Measurements from ENCODE around the gene AFF3. TPM values are rescaled to one million over a fixed set of nuclear protein-coding genes. Genes with fewer than 3 reads are reported as not detected.

The AFF3 gene
- total and polyA plus RNA-seq, 2 of the 8 experiments (the other 6 are each of a cell fraction or from before 2014, with no cell fraction given), result 0.27 to 3.0 TPM

GRCh38 chr2:99953750-99954149, 188.6 kb downstream of the AFF3 start:
- Histone ChIP-seq H4K91ac (replicated peaks; ENCODE audit: insufficient read length, low read length) (no peak overlapping the region), H2BK5ac (ENCODE audit: low read depth, low read length) (no peak overlapping the region), H2BK120ac (replicated peaks; ENCODE audit: low read depth, low read length) (no peak overlapping the region), H3K79me2 (ENCODE audit: control insufficient read depth in 1 of 2, insufficient read depth in 2 of 2, low read length in 2 of 2) (no peaks in the 10 kb centered on the region), H3K56ac (replicated peaks; ENCODE audit: insufficient read length, low read depth, low read length) (no peak overlapping the region), H2BK15ac (ENCODE audit: low read length) (no peak overlapping the region), H4K5ac (ENCODE audit: insufficient read length, low read depth, low read length) (no peak overlapping the region), H3K36me3 (ENCODE audit: control insufficient read depth in 2 of 4, insufficient read depth in 4 of 4, low read length in 3 of 4) (no peaks in the 10 kb centered on the region), H3K23me2 (ENCODE audit: low read depth, low read length) (no peaks in the 10 kb centered on the region), H3K4me2 (ENCODE audit: insufficient read depth in 1 of 2, low read depth in 2 of 2, low read length in 2 of 2) (no peak overlapping the region), H4K20me1 (replicated peaks in 1 of 2; ENCODE audit: control insufficient read depth in 1 of 2, insufficient read depth in 2 of 2, low read length in 2 of 2) (peaks cover 0 to 3% of the 10 kb centered on the region in 2 experiments), H3K4ac (replicated peaks; ENCODE audit: insufficient read length, low read depth, low read length) (no peak overlapping the region), H3K27ac (ENCODE audit: low read depth, low read length) (no peak overlapping the region), H3K14ac (ENCODE audit: insufficient read length) (no peak overlapping the region), H3K9me3 (ENCODE audit: insufficient read depth in 2 of 2, low read depth in 1 of 2, low read length in 1 of 2) (no peaks in the 10 kb centered on the region), H3K27me3 (replicated peaks in 1 of 4; ENCODE audit: control insufficient read depth in 3 of 4, extremely low read depth in 1 of 4, insufficient read depth in 3 of 4, low read length in 3 of 4) (no peaks in the 10 kb centered on the region; a peak in 1 of 7 replicates), H2AFZ (ENCODE audit: low read length) (no peak overlapping the region), H3K9ac (replicated peaks in 1 of 4; ENCODE audit: extremely low read depth in 1 of 4, low read depth in 3 of 4, low read length in 3 of 4) (no peak overlapping the region), H3K18ac (ENCODE audit: extremely low read depth, low read length) (no peak overlapping the region), H4K8ac (ENCODE audit: extremely low read depth, insufficient read depth, low read length) (no peak overlapping the region), H2BK12ac (ENCODE audit: low read depth, low read length) (no peak overlapping the region), H3K4me3 (ENCODE audit: extremely low read depth in 1 of 4, insufficient read depth in 2 of 4, low read depth in 3 of 4, low read length in 4 of 4) (no peak overlapping the region), H2BK20ac (ENCODE audit: low read length) (no peak overlapping the region), H3K23ac (ENCODE audit: insufficient read length) (no peak overlapping the region), H3K79me1 (ENCODE audit: low read depth, low read length) (no peaks in the 10 kb centered on the region), H3K4me1 (replicated peaks in 1 of 4; ENCODE audit: control insufficient read depth in 3 of 4, insufficient read depth in 4 of 4, low read length in 3 of 4) (no peaks in the 10 kb centered on the region), H2AK5ac (ENCODE audit: low read depth, low read length) (no peak overlapping the region)
- ChIA-PET POLR2A (ENCODE audit: partially characterized antibody) (no interaction called here), CTCF (ENCODE audit: partially characterized antibody) (no interaction called here)
- DNase-seq (ENCODE audit: low read depth in 1 of 2, low spot score in 2 of 2), result no peak
- TF ChIP-seq CHD2 (IDR thresholded peaks at IDR 0.05; ENCODE audit: low read length), result no peak
- TF ChIP-seq RFX5 (IDR thresholded peaks at IDR 0.05; ENCODE audit: borderline replicate concordance, low read depth, low read length), result no peak
- TF ChIP-seq MAFK (IDR thresholded peaks at IDR 0.05; ENCODE audit: low read depth, low read length), result no peak
- TF ChIP-seq NRF1 (IDR thresholded peaks at IDR 0.05; ENCODE audit: low read depth, low read length), result no peak
- no peak for TF ChIP-seq RBBP5 (IDR thresholded peaks at IDR 0.05; ENCODE audit: borderline replicate concordance, low read depth, low read length)
- no peak for TF ChIP-seq POLR2A (IDR thresholded peaks at IDR 0.05; ENCODE audit: control extremely low read depth in 1 of 2, low read depth in 2 of 2, low read length in 2 of 2)
- no peak for TF ChIP-seq BRCA1 (IDR thresholded peaks at IDR 0.05; ENCODE audit: low read depth, low read length)
- no peak for TF ChIP-seq ASH2L (IDR thresholded peaks at IDR 0.05; ENCODE audit: low read length)
- TF ChIP-seq POLR2AphosphoS5 (IDR thresholded peaks at IDR 0.05; ENCODE audit: low read depth, low read length), result no peak
- TF ChIP-seq EGR1 (IDR thresholded peaks at IDR 0.05; ENCODE audit: borderline replicate concordance, low read depth, low read length), result no peak
- no peak for TF ChIP-seq NANOG (IDR thresholded peaks at IDR 0.05; ENCODE audit: insufficient read depth, low read depth, low read length, poor library complexity, severe bottlenecking)
- TF ChIP-seq, protein P1, sequence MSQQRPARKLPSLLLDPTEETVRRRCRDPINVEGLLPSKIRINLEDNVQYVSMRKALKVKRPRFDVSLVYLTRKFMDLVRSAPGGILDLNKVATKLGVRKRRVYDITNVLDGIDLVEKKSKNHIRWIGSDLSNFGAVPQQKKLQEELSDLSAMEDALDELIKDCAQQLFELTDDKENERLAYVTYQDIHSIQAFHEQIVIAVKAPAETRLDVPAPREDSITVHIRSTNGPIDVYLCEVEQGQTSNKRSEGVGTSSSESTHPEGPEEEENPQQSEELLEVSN (IDR thresholded peaks at IDR 0.05), result no peak
- TF ChIP-seq ATF3 (IDR thresholded peaks at IDR 0.05; ENCODE audit: insufficient read depth, low read depth, low read length), result no peak
- no peak for TF ChIP-seq CHD1 (IDR thresholded peaks at IDR 0.05; ENCODE audit: low read depth, low read length)
- no peak for FAIRE-seq
- WGBS, 2 experiments (ENCODE audit: extremely low coverage in 1 of 2, insufficient coverage in 1 of 2, insufficient read length in 1 of 2, insufficient replicate concordance in 2 of 2, low coverage in 1 of 2, low lambda C conversion rate in 2 of 2, missing lambda C conversion rate in 1 of 2), result 91% methylated on average over 2 of the region's 2 CpGs; no CpG with 5 or more reads in 1 of the 2 experiments
